HepG2 (cell line): ENCODE results near the gene ZNFX1. TPM values are rescaled to one million over a fixed set of nuclear protein-coding genes. Genes with fewer than 3 reads are reported as not detected.

ENCODE experiments used
- ATAC-seq: fragments of 200-7000 bp; cut with Tn5 transposase; 3 replicates; pipeline ENCODE4 v1.9.1; 2020; ENCODE audit warnings: mild to moderate bottlenecking, moderate library complexity
- BruUV-seq: library from RNA; stranded (reverse); fragments of 400-500 nt; replicated peaks from 2 replicates; lab custom pipeline; 2021; lab: Mats Ljungman, UMichigan
- CTCF ChIA-PET: fragments of 300-600 bp; formaldehyde crosslinking; extraction: SDS; loops from one replicate; lab custom pipeline; 2021; ENCODE audit warnings: low total read pairs, inconsistent platforms, low intra/inter-chr PET ratio; lab: Yijun Ruan, JAX
- POLR2A ChIA-PET: fragments of 350-600 bp; sonication (Branson Sonifier 250); formaldehyde crosslinking; loops from one replicate; lab custom pipeline; 2020; ENCODE audit warnings: antibody characterized with exemption, inconsistent platforms; lab: Yijun Ruan, JAX
- DNase-seq: peaks from one replicate; pipeline ENCODE4 v3.0.0-alpha.2; 2015; ENCODE audit warnings: low spot score
- FAIRE-seq: peaks from 3 replicates; lab custom pipeline; 2011; peaks lifted over from hg19 to GRCh38; lab: Jason Lieb, UNC
- H2AFZ ChIP-seq: one replicate; pipeline ENCODE4 v1.6.1; 2011; ENCODE audit warnings: low read length, inconsistent platforms
- H3K27ac ChIP-seq: fragments of 300-600 bp; 3 replicates; pipeline ENCODE4 v1.8.0; 2011; ENCODE audit warnings: mixed run types, mild to moderate bottlenecking, mixed read lengths, low read length, inconsistent platforms; ENCODE audit not compliant: insufficient read depth; ENCODE audit errors: extremely low read length
- H3K27me3 ChIP-seq, 2 experiments: fragments of 200-600 bp in 1 of 2; 2 replicates in 1 of 2; 3 replicates in 1 of 2; pipeline versions ENCODE4 v1.6.0 to v1.8.0; 2011; ENCODE audit warnings: low read length in 2 of 2, mild to moderate bottlenecking in 2 of 2, moderate library complexity in 2 of 2, inconsistent platforms in 1 of 2; ENCODE audit not compliant: insufficient read depth in 2 of 2, control insufficient read depth in 1 of 2
- H3K36me3 ChIP-seq, 2 experiments: fragments of 200-600 bp in 1 of 2; replicated peaks in 1 of 2; 2 replicates in 1 of 2; 3 replicates in 1 of 2; pipeline versions ENCODE4 v1.5.1 to v1.8.0; 2011; ENCODE audit warnings: low read length in 2 of 2, inconsistent platforms in 1 of 2; ENCODE audit not compliant: insufficient read depth in 2 of 2, control insufficient read depth in 1 of 2
- H3K4me1 ChIP-seq: 2 replicates; pipeline ENCODE4 v1.5.1; 2012; ENCODE audit warnings: low read length, inconsistent platforms; ENCODE audit not compliant: insufficient read depth
- H3K4me2 ChIP-seq: 2 replicates; pipeline ENCODE4 v1.6.0; 2011; ENCODE audit warnings: low read depth, low read length, inconsistent platforms
- H3K4me3 ChIP-seq, 3 experiments: fragments of 200-600 bp in 1 of 3; sonication (generic), shearing (Covaris generic) in 1 of 3; replicated peaks in 1 of 3; 2 replicates each; pipeline ENCODE4 v1.5.1; 2011 to 2016; ENCODE audit warnings: low read length in 3 of 3, inconsistent platforms in 2 of 3, low read depth in 2 of 3, mild to moderate bottlenecking in 2 of 3, control low read depth in 1 of 3, mixed read lengths in 1 of 3; ENCODE audit not compliant: insufficient read depth in 1 of 3
- H3K79me2 ChIP-seq: one replicate; pipeline ENCODE4 v1.6.1; 2011; ENCODE audit warnings: low read length, inconsistent platforms; ENCODE audit not compliant: insufficient read depth
- H3K9ac ChIP-seq: 2 replicates; pipeline ENCODE4 v1.6.0; 2011; ENCODE audit warnings: mild to moderate bottlenecking, low read depth, low read length, inconsistent platforms; ENCODE audit not compliant: insufficient read depth
- H3K9me3 ChIP-seq: 2 replicates; pipeline ENCODE4 v1.5.1; 2012; ENCODE audit warnings: mild to moderate bottlenecking, low read length
- H4K20me1 ChIP-seq: 2 replicates; pipeline ENCODE4 v1.6.0; 2011; ENCODE audit warnings: inconsistent platforms, mild to moderate bottlenecking, low read length, moderate library complexity; ENCODE audit not compliant: insufficient read depth
- AGO2 ChIP-seq: fragments of 200-400 bp; formaldehyde crosslinking; optimal IDR thresholded peaks from 2 replicates; pipeline ENCODE3; 2017; ENCODE audit warnings: mild to moderate bottlenecking, low read depth, low read length, moderate library complexity
- ARNT2 ChIP-seq: sonication (generic); formaldehyde crosslinking; IDR thresholded peaks from 2 replicates; pipeline ENCODE4 v1.8.0; 2022; ENCODE audit warnings: mild to moderate bottlenecking, low read depth, missing genetic modification reagents, moderate library complexity
- FOXO1 ChIP-seq: sonication (generic); formaldehyde crosslinking; IDR thresholded peaks from 2 replicates; pipeline ENCODE4 v1.4.0; 2020; ENCODE audit warnings: missing genetic modification reagents
- GLMP ChIP-seq: sonication (generic); formaldehyde crosslinking; IDR thresholded peaks from 2 replicates; pipeline ENCODE4 v1.9.0; 2021; ENCODE audit warnings: missing genetic modification reagents, mild to moderate bottlenecking, borderline replicate concordance
- HOXA9 ChIP-seq: sonication (generic); formaldehyde crosslinking; IDR thresholded peaks from 2 replicates; pipeline ENCODE4 v1.8.1; 2022; ENCODE audit warnings: missing genetic modification reagents, mild to moderate bottlenecking, moderate library complexity, borderline replicate concordance
- MIXL1 ChIP-seq: IDR thresholded peaks from 2 replicates; pipeline ENCODE4 v1.6.1; 2016
- NRL ChIP-seq: sonication (generic); formaldehyde crosslinking; IDR thresholded peaks from 2 replicates; pipeline ENCODE4 v1.5.0; 2020; ENCODE audit warnings: missing genetic modification reagents, mild to moderate bottlenecking, moderate library complexity, borderline replicate concordance
- RBFOX2 ChIP-seq: fragments of 200-400 bp; formaldehyde crosslinking; IDR thresholded peaks from 2 replicates; pipeline ENCODE4 v1.6.1; 2017; ENCODE audit warnings: low read depth, mild to moderate bottlenecking, low read length
- REPIN1 ChIP-seq: sonication (generic); formaldehyde crosslinking; IDR thresholded peaks from 2 replicates; pipeline ENCODE4 v1.8.0; 2022; ENCODE audit warnings: missing genetic modification reagents, low read depth, mild to moderate bottlenecking, borderline replicate concordance
- RFXANK ChIP-seq: IDR thresholded peaks from 2 replicates; pipeline ENCODE4 v1.6.1; 2016
- ZBTB21 ChIP-seq: sonication (generic); formaldehyde crosslinking; IDR thresholded peaks from 2 replicates; pipeline ENCODE4 v1.4.0; 2020; ENCODE audit warnings: missing genetic modification reagents
- ZNF263 ChIP-seq: sonication (generic); formaldehyde crosslinking; IDR thresholded peaks from 2 replicates; pipeline ENCODE4 v1.4.0; 2020; ENCODE audit warnings: missing genetic modification reagents
- ZNF776 ChIP-seq: sonication (generic); formaldehyde crosslinking; IDR thresholded peaks from 2 replicates; pipeline ENCODE4 v1.4.0; 2020; ENCODE audit warnings: mild to moderate bottlenecking, missing genetic modification reagents
- ZZZ3 ChIP-seq: sonication (generic); formaldehyde crosslinking; IDR thresholded peaks from 2 replicates; pipeline ENCODE4 v1.4.0; 2020; ENCODE audit warnings: missing genetic modification reagents, mild to moderate bottlenecking, borderline replicate concordance
- WGBS: methylation state at CpG from one replicate; pipeline ENCODE4 v1.1.6; 2017; ENCODE audit warnings: low lambda C conversion rate; 5-methylcytosine and 5-hydroxymethylcytosine counted together
- in situ Hi-C: cut with HindIII; loops from 2 replicates; pipeline ENCODE4 v1.10.0; 2017; ENCODE audit warnings: low pct_unique_long_range_greater_than_20kb; ENCODE audit not compliant: extremely low pct_ligation_motif_present
- intact Hi-C: fragments of 100-400 bp; cut with micrococcal nuclease; formaldehyde crosslinking; loops from one replicate; pipeline ENCODE4 v1.10.0; 2022; ENCODE audit not compliant: unreplicated experiment
- polyA plus RNA-seq, 8 experiments: library from polyadenylated mRNA; depleted of rRNA in 3 of 8; stranded (reverse) in 7 of 8; unstranded in 1 of 8; fragments of >200 nt; fragmentation: Illumina TruSeq in 4 of 8; extraction: Trizol in 4 of 8; gene quantifications; 2 replicates each; pipeline versions ENCODE4 v1.2.1 to v1.2.3, GENCODE V29; 2011 to 2016; ENCODE audit warnings: low read depth in 4 of 8, missing spikeins in 1 of 8, mixed read lengths in 1 of 8; ENCODE audit not compliant: insufficient read depth in 1 of 8
- total RNA-seq, 5 experiments: library from RNA; depleted of rRNA; stranded (reverse); fragments of >200 nt; fragmentation: Illumina TruSeq; extraction: Trizol; gene quantifications; 2 replicates each; pipeline ENCODE4 v1.2.3, GENCODE V29; 2016; ENCODE audit warnings: low read depth in 1 of 5
- TF ChIP-seq, protein P1 (sequence below): sonication (generic); formaldehyde crosslinking; IDR thresholded peaks from 2 replicates; pipeline ENCODE4 v1.4.0; 2020; ENCODE audit warnings: mild to moderate bottlenecking, missing genetic modification reagents
- TF ChIP-seq, protein P2 (sequence below): sonication (generic); formaldehyde crosslinking; IDR thresholded peaks from 2 replicates; pipeline ENCODE4 v1.4.0; 2020; ENCODE audit warnings: missing genetic modification reagents

Gene ZNFX1
- total and polyA plus RNA-seq, 2 of the 13 experiments (the other 11 are each of a cell fraction or from before 2014, with no cell fraction given): 2.9 to 11.1 TPM

DNA sequence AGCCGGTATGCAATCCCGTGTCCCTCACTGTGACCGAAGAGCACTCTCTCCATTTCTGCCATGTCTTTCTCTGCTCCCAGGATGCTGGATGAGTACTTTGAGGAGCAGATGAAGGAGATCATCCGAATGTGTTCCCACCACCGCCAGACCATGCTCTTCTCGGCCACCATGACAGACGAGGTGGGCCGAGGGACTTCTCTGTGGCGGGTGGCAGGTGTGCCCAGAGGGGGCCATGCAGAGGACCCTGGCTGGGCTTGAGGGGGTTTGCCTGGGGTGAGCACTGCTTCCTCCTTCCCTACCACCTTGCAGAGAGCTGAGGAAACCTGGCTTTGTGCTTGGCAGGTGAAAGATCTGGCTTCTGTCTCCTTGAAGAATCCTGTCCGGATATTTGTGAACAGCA, 44.6 kb downstream of the ZNFX1 start:
- intact Hi-C loops: no loop called here

GRCh38 chr20:49231471-49231870, 46.4 kb downstream of the ZNFX1 start:
- ChIA-PET CTCF (no interaction called here), POLR2A (no interaction called here)
- Histone ChIP-seq H2AFZ (no peak overlapping the region), H3K9ac (no peak overlapping the region), H3K27me3 (no peaks in the 10 kb centered on the region), H3K79me2 (no peaks in the 10 kb centered on the region), H3K4me2 (no peak overlapping the region), H3K27ac (no peak overlapping the region), H3K4me3 (no peak overlapping the region), H4K20me1 (no peaks in the 10 kb centered on the region), H3K36me3 (peaks cover 56 to 87% of the 10 kb centered on the region in 2 experiments), H3K4me1 (no peaks in the 10 kb centered on the region), H3K9me3 (no peaks in the 10 kb centered on the region)
- 81% methylated on average over 7 of the region's 7 CpGs for WGBS
- TF ChIP-seq NRL (no peak), HOXA9 (CRISPR knock-in tag) (no peak), ZZZ3 (no peak), FOXO1 (CRISPR knock-in tag) (no peak), ZBTB21 (CRISPR knock-in tag) (no peak), GLMP (CRISPR knock-in tag) (no peak), ARNT2 (CRISPR knock-in tag) (no peak), REPIN1 (CRISPR knock-in tag) (no peak), MIXL1 (CRISPR knock-in tag) (no peak), ZNF776 (CRISPR knock-in tag) (no peak)
- TF ChIP-seq, protein P1, sequence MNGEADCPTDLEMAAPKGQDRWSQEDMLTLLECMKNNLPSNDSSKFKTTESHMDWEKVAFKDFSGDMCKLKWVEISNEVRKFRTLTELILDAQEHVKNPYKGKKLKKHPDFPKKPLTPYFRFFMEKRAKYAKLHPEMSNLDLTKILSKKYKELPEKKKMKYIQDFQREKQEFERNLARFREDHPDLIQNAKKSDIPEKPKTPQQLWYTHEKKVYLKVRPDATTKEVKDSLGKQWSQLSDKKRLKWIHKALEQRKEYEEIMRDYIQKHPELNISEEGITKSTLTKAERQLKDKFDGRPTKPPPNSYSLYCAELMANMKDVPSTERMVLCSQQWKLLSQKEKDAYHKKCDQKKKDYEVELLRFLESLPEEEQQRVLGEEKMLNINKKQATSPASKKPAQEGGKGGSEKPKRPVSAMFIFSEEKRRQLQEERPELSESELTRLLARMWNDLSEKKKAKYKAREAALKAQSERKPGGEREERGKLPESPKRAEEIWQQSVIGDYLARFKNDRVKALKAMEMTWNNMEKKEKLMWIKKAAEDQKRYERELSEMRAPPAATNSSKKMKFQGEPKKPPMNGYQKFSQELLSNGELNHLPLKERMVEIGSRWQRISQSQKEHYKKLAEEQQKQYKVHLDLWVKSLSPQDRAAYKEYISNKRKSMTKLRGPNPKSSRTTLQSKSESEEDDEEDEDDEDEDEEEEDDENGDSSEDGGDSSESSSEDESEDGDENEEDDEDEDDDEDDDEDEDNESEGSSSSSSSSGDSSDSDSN: no peak
- TF ChIP-seq, protein P2, sequence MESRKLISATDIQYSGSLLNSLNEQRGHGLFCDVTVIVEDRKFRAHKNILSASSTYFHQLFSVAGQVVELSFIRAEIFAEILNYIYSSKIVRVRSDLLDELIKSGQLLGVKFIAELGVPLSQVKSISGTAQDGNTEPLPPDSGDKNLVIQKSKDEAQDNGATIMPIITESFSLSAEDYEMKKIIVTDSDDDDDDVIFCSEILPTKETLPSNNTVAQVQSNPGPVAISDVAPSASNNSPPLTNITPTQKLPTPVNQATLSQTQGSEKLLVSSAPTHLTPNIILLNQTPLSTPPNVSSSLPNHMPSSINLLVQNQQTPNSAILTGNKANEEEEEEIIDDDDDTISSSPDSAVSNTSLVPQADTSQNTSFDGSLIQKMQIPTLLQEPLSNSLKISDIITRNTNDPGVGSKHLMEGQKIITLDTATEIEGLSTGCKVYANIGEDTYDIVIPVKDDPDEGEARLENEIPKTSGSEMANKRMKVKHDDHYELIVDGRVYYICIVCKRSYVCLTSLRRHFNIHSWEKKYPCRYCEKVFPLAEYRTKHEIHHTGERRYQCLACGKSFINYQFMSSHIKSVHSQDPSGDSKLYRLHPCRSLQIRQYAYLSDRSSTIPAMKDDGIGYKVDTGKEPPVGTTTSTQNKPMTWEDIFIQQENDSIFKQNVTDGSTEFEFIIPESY (CRISPR knock-in tag): no peak
- in situ Hi-C loops: no loop called here
- DNase-seq (no peak), FAIRE-seq (no peak), ATAC-seq (no peak)
- intact Hi-C loops: no loop called here
- TSS peak; percentile 37 for BruUV-seq

More for the DNA sequence above, 44.6 kb downstream of the ZNFX1 start:
- DNase-seq: no peak
- 95% methylated on average over 10 of the region's 10 CpGs for WGBS
- BruUV-seq: no TSS peak
- H3K4me3 ChIP-seq: no peak overlapping the region
- no peaks in the 10 kb centered on the region for H3K4me1 ChIP-seq
- TF ChIP-seq RBFOX2 (peak; percentile 42; the same call in 1 of the 2 replicates), ZNF263 (CRISPR knock-in tag) (no peak), RFXANK (CRISPR knock-in tag) (no peak), AGO2 (peak; percentile 15)
- H3K27me3 ChIP-seq: no peaks in the 10 kb centered on the region
- no peak for FAIRE-seq
- no peak overlapping the region for H3K9ac ChIP-seq
- no peaks in the 10 kb centered on the region for H4K20me1 ChIP-seq
- H3K27ac ChIP-seq: no peak overlapping the region
- H3K36me3 ChIP-seq: peaks cover 57 to 83% of the 10 kb centered on the region in 2 experiments
- no peak for ATAC-seq
- in situ Hi-C loops: no loop called here
- no peaks in the 10 kb centered on the region for H3K79me2 ChIP-seq
- H2AFZ ChIP-seq: no peak overlapping the region
- H3K4me2 ChIP-seq: no peak overlapping the region
- ChIA-PET CTCF (no interaction called here), POLR2A (interaction anchor here (2.0 kb wide), 1 partner anchor 9 kb away, joined by 6 read pairs; no protein-coding TSS in a partner anchor)
- no peaks in the 10 kb centered on the region for H3K9me3 ChIP-seq
